GM13976 (cell line): Measurements from ENCODE around the gene MAP3K7.

Experiments used
- DNase-seq: peaks from one replicate; pipeline ENCODE4 v3.0.0; 2012; ENCODE audit warnings: low spot score
- CTCF ChIP-seq: IDR thresholded peaks from 2 replicates; pipeline ENCODE4 v1.5.1; 2012; ENCODE audit warnings: borderline replicate concordance, mild to moderate bottlenecking; ENCODE audit not compliant: insufficient read depth; ENCODE audit errors: extremely low read depth, missing control alignments, control extremely low read depth
- in situ Hi-C: fragments of 300-500 bp; cut with MboI; formaldehyde crosslinking; loops from one replicate; pipeline ENCODE4 v1.12.0; 2022; ENCODE audit warnings: low sequenced_read_pairs, mixed read lengths, inconsistent platforms; ENCODE audit not compliant: unreplicated experiment

The MAP3K7 gene

GRCh38 chr6:90596967-90597539 lies 10.2 kb upstream of the MAP3K7 start:
- in situ Hi-C loops = no loop called here
- no peak for TF ChIP-seq CTCF
- no peak for DNase-seq

- no peak for DNase-seq
- no peak for TF ChIP-seq CTCF
- in situ Hi-C loops = no loop called here
Observed at GRCh38 chr6:90595854-90596253, 9.0 kb upstream of the MAP3K7 start.

- peak; percentile 30 for DNase-seq
- no peak for TF ChIP-seq CTCF
- in situ Hi-C loops = no loop called here
Observed at GRCh38 chr6:90586546-90586835, 381 bp downstream of the MAP3K7 start.

GRCh38 chr6:90584636-90585255 lies 2.1 kb downstream of the MAP3K7 start:
- peak; percentile 18 for DNase-seq
- in situ Hi-C loops = no loop called here
- TF ChIP-seq CTCF = no peak

GRCh38 chr6:90583836-90584481 lies 2.9 kb downstream of the MAP3K7 start:
- no peak for DNase-seq
- no peak for TF ChIP-seq CTCF
- in situ Hi-C loops = no loop called here

- in situ Hi-C loops = no loop called here
- TF ChIP-seq CTCF = no peak
- no peak for DNase-seq
Observed at GRCh38 chr6:90583179-90583835, 3.6 kb downstream of the MAP3K7 start.
